Osteoblast (primary cell): Measurements from ENCODE around the gene HPN. TPM values are rescaled to one million over a fixed set of nuclear protein-coding genes. Genes with fewer than 3 reads are reported as not detected.
A peak's percentile ranks its signal among the peaks of the same experiment; 100 is the strongest.

Experiments used
- DNase-seq: peaks from one replicate; pipeline ENCODE4 v3.0.0; 2011; ENCODE audit warnings: low spot score, mixed read lengths; ENCODE audit not compliant: insufficient read length; ENCODE audit errors: missing footprints
- H2AFZ ChIP-seq: 2 replicates; pipeline ENCODE4 v1.6.0; 2011; ENCODE audit warnings: mild to moderate bottlenecking, low read length
- H3K27ac ChIP-seq: 2 replicates; pipeline ENCODE4 v1.5.1; 2011; ENCODE audit warnings: mild to moderate bottlenecking, low read depth, low read length, moderate library complexity
- H3K27me3 ChIP-seq: 2 replicates; pipeline ENCODE4 v1.6.0; 2012; ENCODE audit warnings: mild to moderate bottlenecking, control low read depth, inconsistent platforms, low read length, moderate library complexity; ENCODE audit not compliant: insufficient read depth
- H3K36me3 ChIP-seq: 2 replicates; pipeline ENCODE4 v1.5.1; 2011; ENCODE audit warnings: mild to moderate bottlenecking, low read length, control low read depth, moderate library complexity; ENCODE audit not compliant: insufficient read depth
- H3K4me1 ChIP-seq: 2 replicates; pipeline ENCODE4 v1.5.1; 2011; ENCODE audit warnings: mild to moderate bottlenecking, low read length, control low read depth, moderate library complexity; ENCODE audit not compliant: insufficient read depth
- H3K4me2 ChIP-seq: 2 replicates; pipeline ENCODE4 v1.6.0; 2011; ENCODE audit warnings: mild to moderate bottlenecking, low read length; ENCODE audit not compliant: insufficient read depth
- H3K4me3 ChIP-seq: fragments of 200-600 bp; sonication (generic); 3 replicates; pipeline ENCODE4 v1.5.1; 2012; ENCODE audit warnings: mild to moderate bottlenecking, low read length, inconsistent platforms; ENCODE audit not compliant: insufficient read depth
- H3K79me2 ChIP-seq: 2 replicates; pipeline ENCODE4 v1.6.0; 2012; ENCODE audit warnings: mild to moderate bottlenecking, low read length, control low read depth, inconsistent platforms; ENCODE audit not compliant: insufficient read depth
- H3K9me3 ChIP-seq: 2 replicates; pipeline ENCODE4 v1.5.1; 2011; ENCODE audit warnings: low read depth, low read length, control low read depth
- H4K20me1 ChIP-seq: 2 replicates; pipeline ENCODE4 v1.6.0; 2012; ENCODE audit warnings: mild to moderate bottlenecking, low read length, control low read depth; ENCODE audit not compliant: insufficient read depth
- total RNA-seq: library from RNA; depleted of rRNA; stranded (reverse); fragments of >200 nt; gene quantifications from 2 replicates; pipeline ENCODE4 v1.2.3, GENCODE V29; 2012
- TF ChIP-seq, protein P1 (sequence below): IDR thresholded peaks from 2 replicates; pipeline ENCODE4 v1.5.1; 2011; ENCODE audit warnings: mild to moderate bottlenecking, low read depth, low read length, moderate library complexity; ENCODE audit errors: extremely low read depth

HPN gene
- total RNA-seq, 1 donor: under 0.01 TPM

DNA sequence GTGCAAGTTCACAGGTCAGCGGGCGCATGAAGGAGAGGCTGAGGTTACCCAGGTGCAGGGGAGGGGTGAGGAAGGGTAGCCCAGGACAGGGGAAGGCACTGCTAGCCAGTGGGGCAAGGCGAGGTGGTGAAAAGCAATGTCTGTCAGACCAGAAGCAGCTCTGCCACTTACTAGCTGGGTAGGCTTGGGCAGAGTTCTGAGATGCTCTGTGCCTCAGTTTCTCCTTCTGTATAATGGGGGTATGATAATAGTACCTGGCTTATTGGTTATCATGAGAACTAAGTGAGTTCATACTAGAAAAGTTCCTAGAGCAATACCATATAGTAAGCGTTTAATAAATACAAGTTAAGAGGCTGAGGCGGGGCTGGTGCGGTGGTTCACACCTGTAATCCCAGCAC, 25.6 kb upstream of the HPN start:
- peaks cover 72% of the 10 kb centered on the region for H3K36me3 ChIP-seq
- H3K9me3 ChIP-seq: no peaks in the 10 kb centered on the region
- DNase-seq: peak; percentile 84
- H3K4me3 ChIP-seq: no peak overlapping the region
- H3K27ac ChIP-seq: no peak overlapping the region
- no peaks in the 10 kb centered on the region for H3K27me3 ChIP-seq
- H3K4me1 ChIP-seq: no peaks in the 10 kb centered on the region
- peaks cover 7% of the 10 kb centered on the region for H4K20me1 ChIP-seq
- TF ChIP-seq, protein P1, sequence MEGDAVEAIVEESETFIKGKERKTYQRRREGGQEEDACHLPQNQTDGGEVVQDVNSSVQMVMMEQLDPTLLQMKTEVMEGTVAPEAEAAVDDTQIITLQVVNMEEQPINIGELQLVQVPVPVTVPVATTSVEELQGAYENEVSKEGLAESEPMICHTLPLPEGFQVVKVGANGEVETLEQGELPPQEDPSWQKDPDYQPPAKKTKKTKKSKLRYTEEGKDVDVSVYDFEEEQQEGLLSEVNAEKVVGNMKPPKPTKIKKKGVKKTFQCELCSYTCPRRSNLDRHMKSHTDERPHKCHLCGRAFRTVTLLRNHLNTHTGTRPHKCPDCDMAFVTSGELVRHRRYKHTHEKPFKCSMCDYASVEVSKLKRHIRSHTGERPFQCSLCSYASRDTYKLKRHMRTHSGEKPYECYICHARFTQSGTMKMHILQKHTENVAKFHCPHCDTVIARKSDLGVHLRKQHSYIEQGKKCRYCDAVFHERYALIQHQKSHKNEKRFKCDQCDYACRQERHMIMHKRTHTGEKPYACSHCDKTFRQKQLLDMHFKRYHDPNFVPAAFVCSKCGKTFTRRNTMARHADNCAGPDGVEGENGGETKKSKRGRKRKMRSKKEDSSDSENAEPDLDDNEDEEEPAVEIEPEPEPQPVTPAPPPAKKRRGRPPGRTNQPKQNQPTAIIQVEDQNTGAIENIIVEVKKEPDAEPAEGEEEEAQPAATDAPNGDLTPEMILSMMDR: no peak
- H3K79me2 ChIP-seq: no peaks in the 10 kb centered on the region
- H2AFZ ChIP-seq: no peak overlapping the region
- no peak overlapping the region for H3K4me2 ChIP-seq

DNA sequence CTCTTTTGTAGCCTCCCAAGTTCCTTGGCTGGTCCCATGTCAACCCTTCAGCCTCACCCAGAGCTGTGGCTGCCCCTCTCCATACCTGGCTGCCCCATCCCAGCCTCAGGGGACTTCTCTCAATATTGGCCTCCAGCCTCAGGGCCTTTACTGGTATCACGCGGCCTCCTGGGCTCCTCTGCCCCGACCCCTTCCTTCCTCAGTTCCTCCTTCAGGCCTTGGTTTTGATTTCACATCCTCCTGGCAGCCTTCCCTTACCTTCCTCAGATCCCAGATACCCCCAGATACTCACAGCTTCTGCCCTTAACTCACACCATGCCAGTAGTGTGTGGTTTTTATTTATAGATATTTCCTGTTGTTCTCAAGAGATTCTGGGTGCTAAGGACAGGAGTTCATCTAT, 24.0 kb upstream of the HPN start:
- H3K27me3 ChIP-seq: no peaks in the 10 kb centered on the region
- H3K27ac ChIP-seq: no peak overlapping the region
- H3K4me2 ChIP-seq: no peak overlapping the region
- peaks cover 66% of the 10 kb centered on the region for H3K36me3 ChIP-seq
- no peaks in the 10 kb centered on the region for H3K4me1 ChIP-seq
- TF ChIP-seq, protein P1: no peak
- H3K4me3 ChIP-seq: no peak overlapping the region
- peaks cover 7% of the 10 kb centered on the region for H4K20me1 ChIP-seq
- DNase-seq: peak; percentile 55
- no peak overlapping the region for H2AFZ ChIP-seq
- no peaks in the 10 kb centered on the region for H3K79me2 ChIP-seq
- no peaks in the 10 kb centered on the region for H3K9me3 ChIP-seq

DNA sequence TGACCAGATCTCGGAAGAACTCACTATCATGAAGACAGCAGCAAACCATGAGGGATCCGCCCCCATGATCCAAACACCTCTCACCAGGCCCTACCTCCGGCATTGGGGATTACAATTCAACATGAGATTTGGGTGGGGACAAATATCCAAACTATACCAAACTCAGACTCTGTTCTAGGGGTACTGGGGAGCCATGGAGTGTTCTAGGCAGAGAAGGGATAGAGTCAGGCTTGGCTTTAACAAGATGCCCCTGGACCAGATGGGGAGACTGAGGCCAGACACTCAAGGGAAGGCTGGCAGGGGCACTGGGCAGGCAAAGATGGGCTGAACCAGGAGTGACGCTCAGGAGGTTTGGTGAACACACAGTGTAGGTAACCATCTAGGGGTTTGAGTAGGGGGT, 23.1 kb upstream of the HPN start:
- H3K36me3 ChIP-seq: peaks cover 71% of the 10 kb centered on the region
- H3K4me2 ChIP-seq: no peak overlapping the region
- H3K79me2 ChIP-seq: no peaks in the 10 kb centered on the region
- H3K27me3 ChIP-seq: no peaks in the 10 kb centered on the region
- H2AFZ ChIP-seq: no peak overlapping the region
- no peak for DNase-seq
- peaks cover 3% of the 10 kb centered on the region for H4K20me1 ChIP-seq
- H3K4me3 ChIP-seq: no peak overlapping the region
- H3K4me1 ChIP-seq: no peaks in the 10 kb centered on the region
- no peaks in the 10 kb centered on the region for H3K9me3 ChIP-seq
- TF ChIP-seq, protein P1: no peak
- no peak overlapping the region for H3K27ac ChIP-seq

DNA sequence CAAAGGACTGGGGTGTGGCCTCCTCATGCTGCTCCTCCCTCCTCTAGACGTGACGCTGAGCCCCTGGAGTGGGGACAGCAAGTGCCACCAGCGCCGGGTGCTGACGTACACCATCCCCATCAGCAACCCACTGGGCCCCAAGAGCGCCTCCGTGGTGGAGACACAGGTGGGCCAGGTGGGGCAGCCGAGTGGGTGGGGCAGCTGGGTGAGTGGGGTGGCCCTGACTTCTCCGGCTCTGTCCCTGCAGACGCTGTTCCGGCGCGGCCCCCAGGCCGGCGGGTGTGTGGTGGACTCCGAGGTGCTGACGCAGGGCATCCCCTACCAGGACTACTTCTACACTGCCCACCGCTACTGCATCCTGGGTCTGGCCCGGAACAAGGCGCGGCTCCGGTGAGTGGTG, 22.4 kb upstream of the HPN start:
- peaks cover 75% of the 10 kb centered on the region for H3K36me3 ChIP-seq
- H3K79me2 ChIP-seq: no peaks in the 10 kb centered on the region
- TF ChIP-seq, protein P1: no peak
- H3K4me2 ChIP-seq: no peak overlapping the region
- peaks cover 3% of the 10 kb centered on the region for H4K20me1 ChIP-seq
- H3K4me3 ChIP-seq: no peak overlapping the region
- H3K4me1 ChIP-seq: no peaks in the 10 kb centered on the region
- H2AFZ ChIP-seq: no peak overlapping the region
- no peak for DNase-seq
- H3K27ac ChIP-seq: no peak overlapping the region
- H3K9me3 ChIP-seq: no peaks in the 10 kb centered on the region
- no peaks in the 10 kb centered on the region for H3K27me3 ChIP-seq
